ENCODE results near the gene IL15RA. TPM values are rescaled to one million over a fixed set of nuclear protein-coding genes. Genes with fewer than 3 reads are reported as not detected.
"Not testable (repeated sequence)": the region's sequence is repeated elsewhere in the genome, so short reads cannot be mapped to it uniquely, and the experiment has no call there.

Gene IL15RA
- total RNA-seq, 1 experiment from 2014 or later = 15.5 TPM

DNA sequence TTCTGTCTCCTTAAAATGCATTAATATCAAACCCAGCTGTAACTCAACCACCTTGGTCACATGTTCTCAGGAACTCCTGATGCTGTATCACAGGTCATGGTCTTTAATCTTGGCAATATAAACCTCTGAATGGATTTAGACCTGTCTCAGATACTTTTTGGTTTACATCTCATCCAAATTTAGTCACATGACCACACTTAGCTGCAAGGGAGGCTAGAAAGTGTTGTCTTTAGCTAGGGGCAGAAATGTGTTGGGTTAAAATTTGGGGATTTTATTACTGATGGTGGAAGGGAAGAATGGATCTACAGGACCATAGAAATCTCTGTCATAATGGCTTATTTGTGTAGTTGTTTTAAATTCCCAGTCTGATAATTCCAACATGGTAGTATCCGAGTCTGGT is 29.6 kb upstream of the IL15RA start:
- POLR2A ChIA-PET (ENCODE audit: unreplicated experiment) = no interaction called here
- Histone ChIP-seq H2AFZ (no peak overlapping the region), H3F3A (ENCODE audit: insufficient read depth, low read depth) (no peaks in the 10 kb centered on the region), H3K9me3 (ENCODE audit: insufficient read depth, low read depth) (no peaks in the 10 kb centered on the region), H3K27me3 (ENCODE audit: insufficient read depth, low read depth) (no peaks in the 10 kb centered on the region), H3K4me3 (no peak overlapping the region), H3K4me1 (replicated peaks; ENCODE audit: insufficient read depth) (no peaks in the 10 kb centered on the region), H3K27ac (no peak overlapping the region), H3K4me2 (no peak overlapping the region), H3K9me2 (ENCODE audit: insufficient read depth) (no peaks in the 10 kb centered on the region), H4K20me1 (ENCODE audit: insufficient read depth) (no peaks in the 10 kb centered on the region), H3K36me3 (ENCODE audit: low read depth) (no peaks in the 10 kb centered on the region), H3K79me2 (ENCODE audit: low read depth) (no peaks in the 10 kb centered on the region)
- no TSS peak for BruUV-seq (replicated peaks)
- CTCF ChIA-PET = no interaction called here
- DNase-seq = no peak
- intact Hi-C loops (cut with micrococcal nuclease; ENCODE audit: unreplicated experiment) = no loop called here
- TF ChIP-seq EZH2 (IDR thresholded peaks at IDR 0.05; ENCODE audit: low read depth) = no peak
- no peak for TF ChIP-seq CTCF (conservative IDR thresholded peaks at IDR 0.05)

GRCh38 chr10:6006546-6006945 is 29.2 kb upstream of the IL15RA start:
- ChIA-PET CTCF (no interaction called here), POLR2A (ENCODE audit: unreplicated experiment) (no interaction called here)
- Histone ChIP-seq H3K27ac (no peak overlapping the region), H3K4me2 (no peak overlapping the region), H3K79me2 (ENCODE audit: low read depth) (no peaks in the 10 kb centered on the region), H3K9me3 (ENCODE audit: insufficient read depth, low read depth) (no peaks in the 10 kb centered on the region), H4K20me1 (ENCODE audit: insufficient read depth) (no peaks in the 10 kb centered on the region), H3K4me3 (no peak overlapping the region), H3K4me1 (replicated peaks; ENCODE audit: insufficient read depth) (no peaks in the 10 kb centered on the region), H3F3A (ENCODE audit: insufficient read depth, low read depth) (no peaks in the 10 kb centered on the region), H3K9me2 (ENCODE audit: insufficient read depth) (no peaks in the 10 kb centered on the region), H3K36me3 (ENCODE audit: low read depth) (no peaks in the 10 kb centered on the region), H2AFZ (no peak overlapping the region), H3K27me3 (ENCODE audit: insufficient read depth, low read depth) (no peaks in the 10 kb centered on the region)
- no peak for TF ChIP-seq EZH2 (IDR thresholded peaks at IDR 0.05; ENCODE audit: low read depth)
- no peak for TF ChIP-seq CTCF (conservative IDR thresholded peaks at IDR 0.05)
- no peak for DNase-seq
- intact Hi-C loops (cut with micrococcal nuclease; ENCODE audit: unreplicated experiment) = no loop called here
- BruUV-seq (replicated peaks) = no TSS peak

GRCh38 chr10:6005856-6006395 is 28.6 kb upstream of the IL15RA start:
- no peak for TF ChIP-seq EZH2 (IDR thresholded peaks at IDR 0.05; ENCODE audit: low read depth)
- no peak for TF ChIP-seq CTCF (conservative IDR thresholded peaks at IDR 0.05)
- H3K4me2 ChIP-seq = no peak overlapping the region
- H3K36me3 ChIP-seq (ENCODE audit: low read depth) = no peaks in the 10 kb centered on the region
- H2AFZ ChIP-seq = no peak overlapping the region
- no peaks in the 10 kb centered on the region for H3F3A ChIP-seq (ENCODE audit: insufficient read depth, low read depth)
- H3K27ac ChIP-seq = no peak overlapping the region
- intact Hi-C loops (cut with micrococcal nuclease; ENCODE audit: unreplicated experiment) = no loop called here
- no peaks in the 10 kb centered on the region for H4K20me1 ChIP-seq (ENCODE audit: insufficient read depth)
- H3K79me2 ChIP-seq (ENCODE audit: low read depth) = no peaks in the 10 kb centered on the region
- CTCF ChIA-PET = no interaction called here
- H3K9me2 ChIP-seq (ENCODE audit: insufficient read depth) = no peaks in the 10 kb centered on the region
- POLR2A ChIA-PET (ENCODE audit: unreplicated experiment) = no interaction called here
- no peak overlapping the region for H3K4me3 ChIP-seq
- DNase-seq = no peak
- no TSS peak for BruUV-seq (replicated peaks)
- H3K4me1 ChIP-seq (replicated peaks; ENCODE audit: insufficient read depth) = no peaks in the 10 kb centered on the region
- no peaks in the 10 kb centered on the region for H3K9me3 ChIP-seq (ENCODE audit: insufficient read depth, low read depth)
- no peaks in the 10 kb centered on the region for H3K27me3 ChIP-seq (ENCODE audit: insufficient read depth, low read depth)

DNA sequence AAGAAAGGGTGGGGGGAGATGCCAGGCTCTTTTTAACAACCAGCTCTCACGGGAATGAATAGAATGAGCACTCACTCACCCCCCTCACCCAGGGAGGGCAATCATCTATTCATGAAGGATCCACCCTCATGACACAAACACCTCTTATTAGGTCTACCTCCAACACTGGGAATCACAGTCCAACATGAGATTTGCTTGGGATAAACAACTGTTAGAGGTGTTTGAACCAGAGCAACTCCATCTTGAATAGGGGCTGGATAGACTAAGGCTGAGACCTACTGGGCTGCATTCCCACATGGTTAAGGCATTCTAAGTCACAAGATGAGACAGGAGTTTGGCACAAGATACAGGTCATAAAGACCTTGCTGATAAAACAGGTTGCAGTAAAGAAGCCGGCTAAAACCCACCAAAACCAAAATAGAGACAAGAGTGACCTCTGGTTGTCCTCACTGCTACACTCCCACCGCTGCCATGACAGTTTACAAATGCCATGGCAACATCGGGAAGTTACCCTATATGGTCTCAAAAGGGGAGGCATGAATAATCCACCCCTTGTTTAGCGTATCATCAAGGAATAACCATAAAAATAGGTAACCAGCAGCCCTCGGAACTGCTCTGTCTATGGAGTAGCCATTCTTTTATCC is 27.9 kb upstream of the IL15RA start:
- H3K9me2 ChIP-seq (ENCODE audit: insufficient read depth); BruUV-seq (replicated peaks); H3K4me1 ChIP-seq (replicated peaks; ENCODE audit: insufficient read depth); H4K20me1 ChIP-seq (ENCODE audit: insufficient read depth); POLR2A ChIA-PET (ENCODE audit: unreplicated experiment); H2AFZ ChIP-seq; H3F3A ChIP-seq (ENCODE audit: insufficient read depth, low read depth); CTCF ChIA-PET; H3K27ac ChIP-seq; H3K4me3 ChIP-seq; H3K4me2 ChIP-seq; H3K36me3 ChIP-seq (ENCODE audit: low read depth); H3K27me3 ChIP-seq (ENCODE audit: insufficient read depth, low read depth); DNase-seq; H3K9me3 ChIP-seq (ENCODE audit: insufficient read depth, low read depth); intact Hi-C loops (cut with micrococcal nuclease; ENCODE audit: unreplicated experiment); H3K79me2 ChIP-seq (ENCODE audit: low read depth): not testable (repeated sequence)
